ENCODE measurements around the gene CFAP52. TPM values are rescaled to one million over a fixed set of nuclear protein-coding genes. Genes with fewer than 3 reads are reported as not detected.
A peak's percentile ranks its signal among the peaks of the same experiment; 100 is the strongest.
"Not testable (repeated sequence)": the region's sequence is repeated elsewhere in the genome, so short reads cannot be mapped to it uniquely, and the experiment has no call there.

CFAP52 gene
- total RNA-seq, 2 donors from 2014 or later, result 0.41 TPM; not detected in 1

- intact Hi-C loops (cut with DNase I), result no loop called here
- DNase-seq, result no peak
- ATAC-seq, result no peak
Observed at GRCh38 chr17:9568004-9568403, 8.4 kb upstream of the CFAP52 start.

- DNase-seq (no peak), ATAC-seq (no peak)
- intact Hi-C loops (cut with DNase I), result no loop called here
Observed at GRCh38 chr17:9568957-9569588, 7.4 kb upstream of the CFAP52 start.

- intact Hi-C loops (cut with DNase I), result no loop called here
- DNase-seq (no peak), ATAC-seq (no peak)
Observed at GRCh38 chr17:9571201-9571600, 5.2 kb upstream of the CFAP52 start.

- DNase-seq (peak; percentile 95), ATAC-seq (peak; percentile 95 to 97)
- intact Hi-C loops (cut with DNase I), result no loop called here
Observed at GRCh38 chr17:9575381-9576101, 901 bp upstream of the CFAP52 start, which contains the start of gene STX8. STX8 (minus strand) TSS chr17:9575820; CDS start chr17:9575808, 12 bp downstream.

GRCh38 chr17:9577373-9577709, 899 bp downstream of the CFAP52 start:
- DNase-seq (no peak), ATAC-seq (no peak)
- intact Hi-C loops (cut with DNase I), result no loop called here

GRCh38 chr17:9587969-9588656, 11.7 kb downstream of the CFAP52 start:
- intact Hi-C loops (cut with DNase I), result no loop called here
- DNase-seq (no peak), ATAC-seq (no peak)

- DNase-seq, result no peak
- intact Hi-C loops (cut with DNase I), result no loop called here
- ATAC-seq, result no peak
Observed at GRCh38 chr17:9594065-9594464, 17.6 kb downstream of the CFAP52 start.

GRCh38 chr17:9597638-9598037, 21.2 kb downstream of the CFAP52 start:
- DNase-seq; ATAC-seq; intact Hi-C loops (cut with DNase I): not testable (repeated sequence)

GRCh38 chr17:9598661-9599060, 22.2 kb downstream of the CFAP52 start:
- intact Hi-C loops (cut with DNase I), result no loop called here
- ATAC-seq (no peak), DNase-seq (no peak)

GRCh38 chr17:9604583-9604982, 28.1 kb downstream of the CFAP52 start:
- DNase-seq; ATAC-seq; intact Hi-C loops (cut with DNase I): not testable (repeated sequence)

- intact Hi-C loops (cut with DNase I), result no loop called here
- ATAC-seq (no peak), DNase-seq (no peak)
Observed at GRCh38 chr17:9606453-9606852, 30.0 kb downstream of the CFAP52 start.

GRCh38 chr17:9607058-9607457, 30.6 kb downstream of the CFAP52 start:
- ATAC-seq; intact Hi-C loops (cut with DNase I); DNase-seq: not testable (repeated sequence)

- ATAC-seq (no peak), DNase-seq (no peak)
- intact Hi-C loops (cut with DNase I), result no loop called here
Observed at GRCh38 chr17:9611557-9611956, 35.1 kb downstream of the CFAP52 start.

- DNase-seq, result no peak
- intact Hi-C loops (cut with DNase I), result no loop called here
- ATAC-seq, result no peak
Observed at GRCh38 chr17:9612006-9612405, 35.6 kb downstream of the CFAP52 start.

- no peak for DNase-seq
- no peak for ATAC-seq
Observed at GRCh38 chr17:9615486-9615885, 39.0 kb downstream of the CFAP52 start.

GRCh38 chr17:9622961-9623360, 46.5 kb downstream of the CFAP52 start:
- ATAC-seq, result no peak
- intact Hi-C loops (cut with DNase I), result no loop called here
- DNase-seq, result no peak

More at GRCh38 chr17:9615486-9615885, 39.0 kb downstream of the CFAP52 start:
- intact Hi-C loops (cut with DNase I), result no loop called here

- intact Hi-C loops (cut with DNase I), result no loop called here
- no peak for ATAC-seq
- no peak for DNase-seq
Observed at GRCh38 chr17:9628509-9628908, 52.1 kb downstream of the CFAP52 start.

- intact Hi-C loops (cut with DNase I), result no loop called here
- no peak for ATAC-seq
Observed at GRCh38 chr17:9632741-9633140, 56.3 kb downstream of the CFAP52 start.

GRCh38 chr17:9635340-9635739, 58.9 kb downstream of the CFAP52 start:
- intact Hi-C loops (cut with DNase I), result no loop called here
- DNase-seq (no peak), ATAC-seq (no peak)

More at GRCh38 chr17:9632741-9633140, 56.3 kb downstream of the CFAP52 start:
- DNase-seq, result no peak

GRCh38 chr17:9636501-9636900, 60.1 kb downstream of the CFAP52 start:
- DNase-seq (no peak), ATAC-seq (no peak)
- intact Hi-C loops (cut with DNase I), result no loop called here

Data from left cardiac atrium (tissue), 4 donors.